Neural cell (in vitro differentiated cells): ENCODE data around the gene GRIK2. TPM values are rescaled to one million over a fixed set of nuclear protein-coding genes. Genes with fewer than 3 reads are reported as not detected.

Experiments
- H2AFZ ChIP-seq: fragments of 200-600, 300-800 bp; sonication (generic), shearing (Covaris generic); 2 replicates; pipeline ENCODE4 v1.6.0; 2014; ENCODE audit warnings: low read depth, mild to moderate bottlenecking, antibody characterized with exemption, low read length, moderate library complexity
- H3F3A ChIP-seq: fragments of 200-600 bp; shearing (Covaris generic); 2 replicates; pipeline ENCODE4 v1.6.1; 2016; ENCODE audit warnings: mild to moderate bottlenecking, moderate library complexity, mixed read lengths, antibody characterized with exemption, low read length; ENCODE audit not compliant: insufficient read depth, poor library complexity, severe bottlenecking
- H3K27ac ChIP-seq: fragments of 200-600, 300-800 bp; sonication (generic), shearing (Covaris generic); 2 replicates; pipeline ENCODE4 v1.5.1; 2014; ENCODE audit warnings: mild to moderate bottlenecking, low read length, moderate library complexity
- H3K27me3 ChIP-seq: fragments of 300-800, 200-600 bp; sonication (generic), shearing (Covaris generic); 2 replicates; pipeline ENCODE4 v1.6.0; 2014; ENCODE audit warnings: mild to moderate bottlenecking, low read depth, low read length, moderate library complexity; ENCODE audit not compliant: insufficient read depth
- H3K36me3 ChIP-seq: fragments of 300-800, 200-600 bp; sonication (generic), shearing (Covaris generic); 2 replicates; pipeline ENCODE4 v1.5.1; 2014; ENCODE audit warnings: mild to moderate bottlenecking, antibody characterized with exemption, low read length, moderate library complexity; ENCODE audit not compliant: insufficient read depth
- H3K4me2 ChIP-seq: fragments of 300-800, 200-600 bp; sonication (generic), shearing (Covaris generic); 2 replicates; pipeline ENCODE4 v1.6.0; 2014; ENCODE audit warnings: mild to moderate bottlenecking, low read length
- H3K4me3 ChIP-seq: fragments of 300-800, 200-600 bp; sonication (generic), shearing (Covaris generic); 2 replicates; pipeline ENCODE4 v1.5.1; 2014; ENCODE audit warnings: mild to moderate bottlenecking, low read length, moderate library complexity
- H3K79me2 ChIP-seq: fragments of 200-600 bp; shearing (Covaris generic); replicated peaks from 2 replicates; pipeline ENCODE4 v1.6.0; 2014; ENCODE audit warnings: mild to moderate bottlenecking, low read length, moderate library complexity; ENCODE audit not compliant: insufficient read depth
- H3K9ac ChIP-seq: fragments of 300-800, 200-600 bp; sonication (generic), shearing (Covaris generic); 2 replicates; pipeline ENCODE4 v1.6.1; 2016; ENCODE audit warnings: mild to moderate bottlenecking, low read length, mixed read lengths
- H3K9me2 ChIP-seq: fragments of 200-600 bp; shearing (Covaris generic); 2 replicates; pipeline ENCODE4 v1.6.1; 2016; ENCODE audit warnings: mild to moderate bottlenecking, low read length, mixed read lengths; ENCODE audit not compliant: insufficient read depth
- H3K9me3 ChIP-seq: fragments of 200-600, 300-800 bp; sonication (generic), shearing (Covaris generic); 2 replicates; pipeline ENCODE4 v1.6.1; 2016; ENCODE audit warnings: mild to moderate bottlenecking, mixed run types, low read length, moderate library complexity, mixed read lengths
- H4K20me1 ChIP-seq: fragments of 200-600 bp; shearing (Covaris generic); 2 replicates; pipeline ENCODE4 v1.6.1; 2016; ENCODE audit warnings: mild to moderate bottlenecking, mixed run types; ENCODE audit not compliant: insufficient read depth
- EP300 ChIP-seq: fragments of 450-650 bp; conservative IDR thresholded peaks from 2 replicates; pipeline ENCODE4 v1.6.1; 2014; ENCODE audit warnings: antibody characterized with exemption, mild to moderate bottlenecking, moderate library complexity; ENCODE audit not compliant: poor library complexity, severe bottlenecking
- EZH2 ChIP-seq: fragments of 200-600, 300-800 bp; shearing (Covaris generic), sonication (generic); IDR thresholded peaks from 2 replicates; pipeline ENCODE4 v1.6.1; 2014; ENCODE audit warnings: antibody characterized with exemption, low read length, borderline replicate concordance, mild to moderate bottlenecking; ENCODE audit not compliant: insufficient read depth, poor library complexity, severe bottlenecking
- MXI1 ChIP-seq: fragments of 450-650 bp; conservative IDR thresholded peaks from 2 replicates; pipeline ENCODE4 v1.6.1; 2014; ENCODE audit warnings: antibody characterized with exemption, mild to moderate bottlenecking; ENCODE audit not compliant: poor library complexity, severe bottlenecking
- POLR2AphosphoS5 ChIP-seq: IDR thresholded peaks from 2 replicates; pipeline ENCODE4 v1.6.1; 2012
- RAD21 ChIP-seq: fragments of 450-650 bp; conservative IDR thresholded peaks from 2 replicates; pipeline ENCODE4 v1.6.1; 2014; ENCODE audit warnings: antibody characterized with exemption, mild to moderate bottlenecking, moderate library complexity
- SMC3 ChIP-seq: fragments of 450-650 bp; conservative IDR thresholded peaks from 2 replicates; pipeline ENCODE4 v1.6.1; 2014; ENCODE audit warnings: antibody characterized with exemption, mild to moderate bottlenecking, moderate library complexity; ENCODE audit not compliant: poor library complexity
- TAF1 ChIP-seq: IDR thresholded peaks from 2 replicates; pipeline ENCODE4 v1.6.1; 2012; ENCODE audit warnings: low read depth
- polyA plus RNA-seq: library from polyadenylated mRNA; depleted of rRNA; stranded (reverse); fragments of >200 nt; gene quantifications from 2 replicates; pipeline ENCODE4 v1.2.3, GENCODE V29; 2014
- TF ChIP-seq, protein P1 (sequence below): IDR thresholded peaks from 2 replicates; pipeline ENCODE4 v1.6.1; 2012; ENCODE audit warnings: borderline replicate concordance
- TF ChIP-seq, protein P2 (sequence below): fragments of 450-650 bp; IDR thresholded peaks from 2 replicates; pipeline ENCODE4 v1.5.1; 2014; ENCODE audit warnings: antibody characterized with exemption, mild to moderate bottlenecking, moderate library complexity; ENCODE audit not compliant: poor library complexity, severe bottlenecking

GRIK2 gene
- polyA plus RNA-seq, 1 donor from 2014 or later = 106 TPM

DNA sequence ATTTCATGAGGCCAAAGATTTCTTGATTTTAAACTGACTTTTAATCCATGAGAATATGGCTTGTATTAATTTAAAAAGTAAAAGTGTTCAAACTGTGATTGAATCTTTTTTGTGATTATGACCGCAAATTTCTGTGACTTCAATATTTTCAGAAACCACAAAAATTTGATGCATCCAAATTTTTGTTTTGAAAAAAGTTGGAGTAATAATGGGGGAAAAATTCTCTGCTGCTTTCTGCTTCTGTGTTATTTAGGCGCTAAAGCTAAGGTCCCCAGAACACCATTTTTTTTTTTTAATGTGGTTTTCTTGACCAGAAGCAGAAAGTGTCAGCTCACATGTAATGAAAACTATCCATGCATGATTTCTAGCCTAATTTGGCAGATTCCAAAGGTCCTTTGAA, 65.3 kb downstream of the GRIK2 start:
- no peak overlapping the region for H2AFZ ChIP-seq
- no peaks in the 10 kb centered on the region for H3K9me3 ChIP-seq
- H3K79me2 ChIP-seq = no peaks in the 10 kb centered on the region
- H3K4me2 ChIP-seq = no peak overlapping the region
- no peak overlapping the region for H3K9ac ChIP-seq
- H3K9me2 ChIP-seq = no peaks in the 10 kb centered on the region
- H3K27me3 ChIP-seq = no peaks in the 10 kb centered on the region
- no peaks in the 10 kb centered on the region for H4K20me1 ChIP-seq
- no peaks in the 10 kb centered on the region for H3K36me3 ChIP-seq
- no peak overlapping the region for H3K27ac ChIP-seq
- TF ChIP-seq POLR2AphosphoS5 (no peak), MXI1 (no peak), RAD21 (no peak), SMC3 (no peak), EZH2 (no peak), TAF1 (no peak), EP300 (no peak)
- TF ChIP-seq, protein P1, sequence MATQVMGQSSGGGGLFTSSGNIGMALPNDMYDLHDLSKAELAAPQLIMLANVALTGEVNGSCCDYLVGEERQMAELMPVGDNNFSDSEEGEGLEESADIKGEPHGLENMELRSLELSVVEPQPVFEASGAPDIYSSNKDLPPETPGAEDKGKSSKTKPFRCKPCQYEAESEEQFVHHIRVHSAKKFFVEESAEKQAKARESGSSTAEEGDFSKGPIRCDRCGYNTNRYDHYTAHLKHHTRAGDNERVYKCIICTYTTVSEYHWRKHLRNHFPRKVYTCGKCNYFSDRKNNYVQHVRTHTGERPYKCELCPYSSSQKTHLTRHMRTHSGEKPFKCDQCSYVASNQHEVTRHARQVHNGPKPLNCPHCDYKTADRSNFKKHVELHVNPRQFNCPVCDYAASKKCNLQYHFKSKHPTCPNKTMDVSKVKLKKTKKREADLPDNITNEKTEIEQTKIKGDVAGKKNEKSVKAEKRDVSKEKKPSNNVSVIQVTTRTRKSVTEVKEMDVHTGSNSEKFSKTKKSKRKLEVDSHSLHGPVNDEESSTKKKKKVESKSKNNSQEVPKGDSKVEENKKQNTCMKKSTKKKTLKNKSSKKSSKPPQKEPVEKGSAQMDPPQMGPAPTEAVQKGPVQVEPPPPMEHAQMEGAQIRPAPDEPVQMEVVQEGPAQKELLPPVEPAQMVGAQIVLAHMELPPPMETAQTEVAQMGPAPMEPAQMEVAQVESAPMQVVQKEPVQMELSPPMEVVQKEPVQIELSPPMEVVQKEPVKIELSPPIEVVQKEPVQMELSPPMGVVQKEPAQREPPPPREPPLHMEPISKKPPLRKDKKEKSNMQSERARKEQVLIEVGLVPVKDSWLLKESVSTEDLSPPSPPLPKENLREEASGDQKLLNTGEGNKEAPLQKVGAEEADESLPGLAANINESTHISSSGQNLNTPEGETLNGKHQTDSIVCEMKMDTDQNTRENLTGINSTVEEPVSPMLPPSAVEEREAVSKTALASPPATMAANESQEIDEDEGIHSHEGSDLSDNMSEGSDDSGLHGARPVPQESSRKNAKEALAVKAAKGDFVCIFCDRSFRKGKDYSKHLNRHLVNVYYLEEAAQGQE = no peak
- TF ChIP-seq, protein P2, sequence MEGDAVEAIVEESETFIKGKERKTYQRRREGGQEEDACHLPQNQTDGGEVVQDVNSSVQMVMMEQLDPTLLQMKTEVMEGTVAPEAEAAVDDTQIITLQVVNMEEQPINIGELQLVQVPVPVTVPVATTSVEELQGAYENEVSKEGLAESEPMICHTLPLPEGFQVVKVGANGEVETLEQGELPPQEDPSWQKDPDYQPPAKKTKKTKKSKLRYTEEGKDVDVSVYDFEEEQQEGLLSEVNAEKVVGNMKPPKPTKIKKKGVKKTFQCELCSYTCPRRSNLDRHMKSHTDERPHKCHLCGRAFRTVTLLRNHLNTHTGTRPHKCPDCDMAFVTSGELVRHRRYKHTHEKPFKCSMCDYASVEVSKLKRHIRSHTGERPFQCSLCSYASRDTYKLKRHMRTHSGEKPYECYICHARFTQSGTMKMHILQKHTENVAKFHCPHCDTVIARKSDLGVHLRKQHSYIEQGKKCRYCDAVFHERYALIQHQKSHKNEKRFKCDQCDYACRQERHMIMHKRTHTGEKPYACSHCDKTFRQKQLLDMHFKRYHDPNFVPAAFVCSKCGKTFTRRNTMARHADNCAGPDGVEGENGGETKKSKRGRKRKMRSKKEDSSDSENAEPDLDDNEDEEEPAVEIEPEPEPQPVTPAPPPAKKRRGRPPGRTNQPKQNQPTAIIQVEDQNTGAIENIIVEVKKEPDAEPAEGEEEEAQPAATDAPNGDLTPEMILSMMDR = no peak
- H3K4me3 ChIP-seq = no peak overlapping the region
- no peaks in the 10 kb centered on the region for H3F3A ChIP-seq

DNA sequence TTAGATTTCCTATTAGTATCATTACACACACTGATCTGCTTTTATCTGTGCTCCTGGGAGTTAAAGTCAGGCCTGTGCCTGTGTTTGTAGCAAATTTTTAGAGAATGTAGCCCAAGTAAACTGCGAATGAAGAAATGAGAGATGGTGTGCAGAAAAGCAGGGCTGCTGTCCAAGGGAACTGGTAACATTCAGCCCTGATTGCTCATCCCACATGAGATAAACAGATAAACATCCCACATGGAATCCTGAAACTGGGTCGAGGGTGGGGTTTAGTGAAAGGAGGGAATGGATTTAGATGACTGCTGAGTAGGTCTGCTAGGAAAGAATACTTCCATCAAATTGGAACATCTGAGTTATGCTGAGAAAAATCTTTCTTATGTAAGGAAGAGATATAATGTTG, 69.1 kb downstream of the GRIK2 start:
- Histone ChIP-seq H3K27ac (no peak overlapping the region), H3K27me3 (no peaks in the 10 kb centered on the region), H3K9me2 (no peaks in the 10 kb centered on the region), H2AFZ (no peak overlapping the region), H3K79me2 (no peaks in the 10 kb centered on the region), H3K9me3 (no peaks in the 10 kb centered on the region), H3K36me3 (no peaks in the 10 kb centered on the region), H4K20me1 (no peaks in the 10 kb centered on the region), H3K4me2 (no peak overlapping the region), H3F3A (no peaks in the 10 kb centered on the region), H3K4me3 (no peak overlapping the region), H3K9ac (no peak overlapping the region)
- TF ChIP-seq EZH2 = no peak
- no peak for TF ChIP-seq RAD21
- TF ChIP-seq, protein P2 = no peak
- TF ChIP-seq SMC3 = no peak
- TF ChIP-seq, protein P1 = no peak
- TF ChIP-seq POLR2AphosphoS5 = no peak
- TF ChIP-seq MXI1 = no peak
- no peak for TF ChIP-seq TAF1
- no peak for TF ChIP-seq EP300
